ENCODE results near the gene ZFP14. TPM values are rescaled to one million over a fixed set of nuclear protein-coding genes. Genes with fewer than 3 reads are reported as not detected.

ZFP14 gene
- total RNA-seq, 1 experiment from 2014 or later, result 3.5 TPM

DNA sequence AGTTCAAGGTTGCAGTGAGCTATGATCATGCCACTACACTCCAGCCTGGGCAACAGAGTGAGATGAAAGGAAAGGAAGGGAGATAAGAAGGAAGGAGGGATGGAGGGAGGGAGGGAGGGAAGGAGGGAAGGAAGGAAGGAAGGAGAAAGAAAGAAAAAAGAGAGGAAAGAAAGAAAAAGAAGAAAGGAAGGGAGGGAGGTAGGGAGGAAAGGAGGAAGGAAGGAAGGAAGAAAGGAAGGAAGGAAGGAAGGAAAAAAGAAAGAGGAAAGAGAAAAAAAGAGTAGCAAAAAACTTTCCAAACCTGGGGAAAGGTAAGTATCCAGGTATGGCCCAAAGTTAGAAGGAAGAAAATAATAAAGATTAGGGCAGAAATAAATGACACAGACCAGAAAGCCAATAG lies 7.1 kb downstream of the ZFP14 start:
- H3K27me3 Mint-ChIP-seq (ENCODE audit: insufficient read depth, unreplicated experiment), result no peaks in the 10 kb centered on the region
- H3K27me3 ChIP-seq (replicated peaks; ENCODE audit: control insufficient read depth, insufficient read depth, low read length), result no peaks in the 10 kb centered on the region
- no peak for DNase-seq
- ChIA-PET CTCF (no interaction called here), POLR2A (no interaction called here)
- H3K4me3 Mint-ChIP-seq (ENCODE audit: unreplicated experiment), result no peak overlapping the region
- H3K4me1 ChIP-seq, result no peaks in the 10 kb centered on the region
- peaks cover 5% of the 10 kb centered on the region for H3K36me3 Mint-ChIP-seq (ENCODE audit: insufficient read depth, unreplicated experiment)
- H3K4me3 ChIP-seq (ENCODE audit: low read depth, low read length), result no peak overlapping the region
- peaks cover 7% of the 10 kb centered on the region for H3K9me3 ChIP-seq
- no peaks in the 10 kb centered on the region for H3K36me3 ChIP-seq (ENCODE audit: control insufficient read depth, insufficient read depth, low read length)
- intact Hi-C loops (cut with micrococcal nuclease; ENCODE audit: unreplicated experiment), result no loop called here
- no peak for TF ChIP-seq CTCF (IDR thresholded peaks at IDR 0.05; ENCODE audit: insufficient read depth in 1 of 2, low read depth in 1 of 2, low read length in 1 of 2, severe bottlenecking in 1 of 2, unreplicated experiment in 1 of 2)
- BruUV-seq (replicated peaks), result no TSS peak
- no peak overlapping the region for H3K27ac Mint-ChIP-seq (ENCODE audit: unreplicated experiment)
- peaks cover 24% of the 10 kb centered on the region for H3K9me3 Mint-ChIP-seq (ENCODE audit: unreplicated experiment)
- no peaks in the 10 kb centered on the region for H3K4me1 Mint-ChIP-seq (ENCODE audit: low read depth, unreplicated experiment)

DNA sequence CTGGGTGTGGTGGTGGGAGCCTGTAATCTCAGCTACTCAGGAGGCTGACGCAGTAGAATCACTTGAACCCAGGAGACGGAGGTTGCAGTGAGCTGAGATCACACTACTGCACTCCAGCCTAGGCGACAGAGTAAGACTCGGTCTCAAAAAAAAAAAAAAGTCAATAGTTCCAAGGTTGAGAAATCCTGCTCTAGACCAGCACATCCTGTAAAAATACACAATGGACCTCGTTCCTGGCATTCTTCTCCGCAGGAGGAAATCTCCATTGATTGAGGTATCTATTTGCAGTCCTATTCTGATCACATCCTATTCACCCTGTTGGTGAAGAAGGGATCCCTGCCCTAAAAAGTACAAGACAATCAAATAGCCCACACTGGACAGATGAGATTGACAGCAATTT lies 15.2 kb downstream of the ZFP14 start:
- Mint-ChIP-seq H3K36me3 (ENCODE audit: insufficient read depth, unreplicated experiment) (no peaks in the 10 kb centered on the region), H3K4me1 (ENCODE audit: low read depth, unreplicated experiment) (no peaks in the 10 kb centered on the region), H3K9me3 (ENCODE audit: unreplicated experiment) (peaks cover 7% of the 10 kb centered on the region), H3K27ac (ENCODE audit: unreplicated experiment) (no peak overlapping the region), H3K27me3 (ENCODE audit: insufficient read depth, unreplicated experiment) (no peaks in the 10 kb centered on the region), H3K4me3 (ENCODE audit: unreplicated experiment) (no peak overlapping the region)
- DNase-seq, result no peak
- H3K9me3 ChIP-seq, result peaks cover 6% of the 10 kb centered on the region; the same call in 1 of the 2 replicates
- no peaks in the 10 kb centered on the region for H3K4me1 ChIP-seq
- ChIA-PET POLR2A (no interaction called here), CTCF (no interaction called here)
- H3K27me3 ChIP-seq (replicated peaks; ENCODE audit: control insufficient read depth, insufficient read depth, low read length), result no peaks in the 10 kb centered on the region
- H3K36me3 ChIP-seq (ENCODE audit: control insufficient read depth, insufficient read depth, low read length), result no peaks in the 10 kb centered on the region
- BruUV-seq (replicated peaks), result no TSS peak
- no peak for TF ChIP-seq CTCF (IDR thresholded peaks at IDR 0.05; ENCODE audit: insufficient read depth in 1 of 2, low read depth in 1 of 2, low read length in 1 of 2, severe bottlenecking in 1 of 2, unreplicated experiment in 1 of 2)
- intact Hi-C loops (cut with micrococcal nuclease; ENCODE audit: unreplicated experiment), result no loop called here
- H3K4me3 ChIP-seq (ENCODE audit: low read depth, low read length), result no peak overlapping the region

- Histone ChIP-seq H3K4me1 (no peaks in the 10 kb centered on the region), H3K4me3 (ENCODE audit: low read depth, low read length) (no peak overlapping the region), H3K27me3 (replicated peaks; ENCODE audit: control insufficient read depth, insufficient read depth, low read length) (no peaks in the 10 kb centered on the region), H3K9me3 (peaks cover 39% of the 10 kb centered on the region), H3K36me3 (ENCODE audit: control insufficient read depth, insufficient read depth, low read length) (no peaks in the 10 kb centered on the region)
- POLR2A ChIA-PET, result no interaction called here
- H3K4me1 Mint-ChIP-seq (ENCODE audit: low read depth, unreplicated experiment), result no peaks in the 10 kb centered on the region
- TF ChIP-seq CTCF (IDR thresholded peaks at IDR 0.05; ENCODE audit: insufficient read depth in 1 of 2, low read depth in 1 of 2, low read length in 1 of 2, severe bottlenecking in 1 of 2, unreplicated experiment in 1 of 2), result no peak
- H3K27ac Mint-ChIP-seq (ENCODE audit: unreplicated experiment), result no peak overlapping the region
- CTCF ChIA-PET, result interaction anchor here (0.5 kb wide), 1 partner anchor 34 kb away, joined by 3 read pairs; no protein-coding TSS in a partner anchor
- no peak overlapping the region for H3K4me3 Mint-ChIP-seq (ENCODE audit: unreplicated experiment)
- no peaks in the 10 kb centered on the region for H3K27me3 Mint-ChIP-seq (ENCODE audit: insufficient read depth, unreplicated experiment)
- H3K9me3 Mint-ChIP-seq (ENCODE audit: unreplicated experiment), result peaks cover 46% of the 10 kb centered on the region
- intact Hi-C loops (cut with micrococcal nuclease; ENCODE audit: unreplicated experiment), result no loop called here
- no peak for DNase-seq
- no peaks in the 10 kb centered on the region for H3K36me3 Mint-ChIP-seq (ENCODE audit: insufficient read depth, unreplicated experiment)
- no TSS peak for BruUV-seq (replicated peaks)
Observed at GRCh38 chr19:36340786-36341372, 38.1 kb downstream of the ZFP14 start.
